Measurements from ENCODE around the gene SRSF11.

DNA sequence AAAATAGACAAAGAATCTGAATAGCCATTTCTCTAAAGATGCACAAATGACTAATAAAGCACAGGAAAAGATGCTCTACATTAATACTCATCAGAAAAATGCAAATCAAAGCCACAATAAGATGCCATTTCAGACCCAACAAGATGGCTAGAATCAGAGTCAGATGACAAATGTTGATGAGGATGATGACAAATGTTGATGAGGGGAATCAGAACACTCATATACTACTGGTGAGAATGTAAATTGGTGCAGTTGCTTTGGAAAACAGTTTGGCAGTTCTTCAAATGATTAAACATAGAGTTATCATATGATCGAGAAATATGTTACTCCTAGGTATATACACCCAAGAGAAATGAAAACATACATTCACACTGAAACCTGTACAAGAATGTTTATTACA is 49.7 kb upstream of the SRSF11 start:
- TF ChIP-seq, protein P1, sequence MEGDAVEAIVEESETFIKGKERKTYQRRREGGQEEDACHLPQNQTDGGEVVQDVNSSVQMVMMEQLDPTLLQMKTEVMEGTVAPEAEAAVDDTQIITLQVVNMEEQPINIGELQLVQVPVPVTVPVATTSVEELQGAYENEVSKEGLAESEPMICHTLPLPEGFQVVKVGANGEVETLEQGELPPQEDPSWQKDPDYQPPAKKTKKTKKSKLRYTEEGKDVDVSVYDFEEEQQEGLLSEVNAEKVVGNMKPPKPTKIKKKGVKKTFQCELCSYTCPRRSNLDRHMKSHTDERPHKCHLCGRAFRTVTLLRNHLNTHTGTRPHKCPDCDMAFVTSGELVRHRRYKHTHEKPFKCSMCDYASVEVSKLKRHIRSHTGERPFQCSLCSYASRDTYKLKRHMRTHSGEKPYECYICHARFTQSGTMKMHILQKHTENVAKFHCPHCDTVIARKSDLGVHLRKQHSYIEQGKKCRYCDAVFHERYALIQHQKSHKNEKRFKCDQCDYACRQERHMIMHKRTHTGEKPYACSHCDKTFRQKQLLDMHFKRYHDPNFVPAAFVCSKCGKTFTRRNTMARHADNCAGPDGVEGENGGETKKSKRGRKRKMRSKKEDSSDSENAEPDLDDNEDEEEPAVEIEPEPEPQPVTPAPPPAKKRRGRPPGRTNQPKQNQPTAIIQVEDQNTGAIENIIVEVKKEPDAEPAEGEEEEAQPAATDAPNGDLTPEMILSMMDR (IDR thresholded peaks at IDR 0.05): no peak
- no peak for TF ChIP-seq POLR2A (IDR thresholded peaks at IDR 0.05)
- no peak for TF ChIP-seq EP300 (IDR thresholded peaks at IDR 0.05)

Measured in sigmoid colon (tissue), 4 donors.